ENCODE data around the gene DDR2. TPM values are rescaled to one million over a fixed set of nuclear protein-coding genes. Genes with fewer than 3 reads are reported as not detected.

The DDR2 gene
- total and polyA plus RNA-seq, 2 of the 4 experiments (the other 2 are of a cell fraction): 66.1 to 245 TPM

- dilution Hi-C loops (cut with HindIII; ENCODE audit: low sequenced_read_pairs, unreplicated experiment) (no loop called here), intact Hi-C loops (cut with micrococcal nuclease) (no loop called here), in situ Hi-C loops (cut with MboI; ENCODE audit: low sequenced_read_pairs) (no loop called here)
- H3K36me3 ChIP-seq (ENCODE audit: control insufficient read depth, insufficient read depth, low read length): peaks cover 3% of the 10 kb centered on the region
- H2BK5ac ChIP-seq (ENCODE audit: low read depth, low read length, poor library complexity, severe bottlenecking): no peak overlapping the region
- no peak overlapping the region for H3K18ac ChIP-seq (ENCODE audit: low read depth, low read length)
- H3K4me1 ChIP-seq (ENCODE audit: control insufficient read depth, insufficient read depth, low read length): peaks cover 19% of the 10 kb centered on the region
- H3K23ac ChIP-seq (ENCODE audit: low read depth, low read length): no peak overlapping the region
- no peak overlapping the region for H4K8ac ChIP-seq (ENCODE audit: low read depth in 2 of 2, low read length in 2 of 2)
- CTCF ChIA-PET: no interaction called here
- no peak overlapping the region for H3K9ac ChIP-seq (ENCODE audit: low read depth, low read length)
- peaks cover 23% of the 10 kb centered on the region for H3K9me1 ChIP-seq (ENCODE audit: insufficient read depth, low read length)
- peaks cover 64 to 91% of the 10 kb centered on the region in 2 experiments for H3K79me1 ChIP-seq (ENCODE audit: low read depth in 1 of 2, low read length in 2 of 2)
- H2BK20ac ChIP-seq (ENCODE audit: low read depth, low read length): no peak overlapping the region
- no peak overlapping the region for H2AFZ ChIP-seq (replicated peaks; ENCODE audit: low read length, poor library complexity)
- H3K27ac ChIP-seq (ENCODE audit: insufficient read depth, low read length): no peak overlapping the region
- TF ChIP-seq MAFK (IDR thresholded peaks at IDR 0.05; ENCODE audit: low read depth, low read length): no peak
- TF ChIP-seq BHLHE40 (IDR thresholded peaks at IDR 0.05; ENCODE audit: low read depth, low read length): no peak
- TF ChIP-seq MXI1 (IDR thresholded peaks at IDR 0.05; ENCODE audit: borderline replicate concordance, low read depth, low read length): no peak
- TF ChIP-seq CEBPB (IDR thresholded peaks at IDR 0.05; ENCODE audit: low read depth, low read length): peak; percentile 83
- POLR2A ChIA-PET (ENCODE audit: unreplicated experiment): no interaction called here
- no peak overlapping the region for H3K4me3 ChIP-seq (ENCODE audit: insufficient read depth, low read depth, low read length)
- no peaks in the 10 kb centered on the region for H3K27me3 ChIP-seq (ENCODE audit: control insufficient read depth, insufficient read depth, low read length)
- no TSS peak for BruUV-seq (replicated peaks)
- no peak overlapping the region for H2AK9ac ChIP-seq (replicated peaks; ENCODE audit: low read depth, low read length, poor library complexity)
- H3K56ac ChIP-seq (ENCODE audit: extremely low read depth, insufficient read depth, low read length): no peak overlapping the region
- ATAC-seq (ENCODE audit: low read depth) (no peak), DNase-seq (no peak)
- peaks cover 72% of the 10 kb centered on the region; the same call in 1 of the 2 replicates for H4K20me1 ChIP-seq (ENCODE audit: insufficient read depth, low read length)
- no peak overlapping the region for H3K14ac ChIP-seq (replicated peaks; ENCODE audit: low read depth, low read length)
- no CpG with 5 or more reads among the region's 3 CpGs for WGBS, 2 experiments (ENCODE audit: extremely low coverage in 2 of 2, insufficient read length in 1 of 2)
- H3K4ac ChIP-seq (ENCODE audit: low read depth, low read length): no peak overlapping the region
- no peak overlapping the region for H4K5ac ChIP-seq (ENCODE audit: low read depth, low read length)
- no peak overlapping the region for H2BK15ac ChIP-seq (ENCODE audit: low read depth, low read length)
- no peak overlapping the region for H2AK5ac ChIP-seq (ENCODE audit: low read depth, low read length)
- H4K91ac ChIP-seq (ENCODE audit: insufficient read depth, low read depth, low read length): no peak overlapping the region
- no peak overlapping the region for H2BK120ac ChIP-seq (ENCODE audit: low read depth, low read length)
- H3K9me3 ChIP-seq (ENCODE audit: control insufficient read depth, insufficient read depth, low read length): no peaks in the 10 kb centered on the region
- H3K4me2 ChIP-seq (ENCODE audit: low read depth, low read length): no peak overlapping the region
These were observed 67.1 kb downstream of the DDR2 start for GRCh38 chr1:162699366-162699765.

Measured in IMR-90 (cell line).